HCT116 (cell line): ENCODE results near the gene RAB9A. TPM values are rescaled to one million over a fixed set of nuclear protein-coding genes. Genes with fewer than 3 reads are reported as not detected.

ENCODE experiments used
- ATAC-seq: fragments of 200-7000 bp; cut with Tn5 transposase; 2 replicates; pipeline ENCODE4 v1.9.1; 2020; ENCODE audit warnings: mild to moderate bottlenecking, moderate library complexity
- BruUV-seq: library from RNA; stranded (reverse); fragments of 400-500 nt; replicated peaks from 2 replicates; lab custom pipeline; 2021; lab: Mats Ljungman, UMichigan
- CTCF ChIA-PET: fragments of 300-600 bp; sonication (Branson Sonifier 250); formaldehyde crosslinking; loops from one replicate; lab custom pipeline; 2021; ENCODE audit warnings: antibody characterized with exemption; lab: Charles Lee
- POLR2A ChIA-PET: fragments of 300-600, 350-600 bp; sonication (Branson Sonifier 250); formaldehyde crosslinking; loops from one replicate; lab custom pipeline; 2021; ENCODE audit warnings: antibody characterized with exemption; lab: Charles Lee
- RAD21 ChIA-PET, 2 experiments: fragments of 300-600 bp; sonication (Branson Sonifier 250); formaldehyde crosslinking; loops; one replicate each; lab custom pipeline; 2023; ENCODE audit warnings: low total read pairs in 2 of 2; ENCODE audit not compliant: uncharacterized antibody in 2 of 2, unreplicated experiment in 2 of 2, low non-redundant PET in 1 of 2; lab: Charles Lee
- DNase-seq: peaks from one replicate; pipeline ENCODE4 v3.0.0-alpha.2; 2010; ENCODE audit warnings: low read depth, low spot score
- H2AFZ ChIP-seq: fragments of 200-600 bp; shearing (Covaris generic), sonication (generic); 2 replicates; pipeline ENCODE4 v1.6.1; 2017; ENCODE audit warnings: low read depth, mixed run types, mixed read lengths, antibody characterized with exemption, low read length; ENCODE audit not compliant: poor library complexity, severe bottlenecking
- H3K27ac ChIP-seq: 2 replicates; pipeline ENCODE4 v1.5.1; 2012; ENCODE audit warnings: low read depth, low read length
- H3K27me3 ChIP-seq: fragments of 200-600 bp; sonication (generic); 2 replicates; pipeline ENCODE4 v1.6.1; 2016; ENCODE audit warnings: mixed run types, low read length, mixed read lengths; ENCODE audit not compliant: insufficient read depth
- H3K36me3 ChIP-seq, 2 experiments: fragments of 200-500 bp in 1 of 2; fragments of 200-600 bp in 1 of 2; sonication (Bioruptor generic) in 1 of 2; sonication (generic) in 1 of 2; 2 replicates each; pipeline versions ENCODE4 v1.5.1 to v1.6.1; 2014 to 2016; ENCODE audit warnings: low read length in 2 of 2, inconsistent platforms in 1 of 2, mixed read lengths in 1 of 2, mixed run types in 1 of 2; ENCODE audit not compliant: insufficient read depth in 2 of 2, control insufficient read depth in 1 of 2
- H3K4me1 ChIP-seq, 2 experiments: fragments of 200-600 bp in 1 of 2; sonication (generic) in 1 of 2; 2 replicates each; pipeline versions ENCODE4 v1.5.1 to v1.6.1; 2012 to 2017; ENCODE audit warnings: low read length in 2 of 2, inconsistent platforms in 1 of 2, mild to moderate bottlenecking in 1 of 2, mixed read lengths in 1 of 2, mixed run types in 1 of 2, moderate library complexity in 1 of 2; ENCODE audit not compliant: insufficient read depth in 2 of 2, control insufficient read depth in 1 of 2
- H3K4me2 ChIP-seq: fragments of 200-600 bp; sonication (generic); 2 replicates; pipeline ENCODE4 v1.6.1; 2017; ENCODE audit warnings: mixed run types, low read length, mixed read lengths
- H3K4me3 ChIP-seq, 2 experiments: fragments of 200-600 bp in 1 of 2; sonication (generic) in 1 of 2; replicated peaks in 1 of 2; 2 replicates each; pipeline ENCODE4 v1.5.1; 2011 to 2016; ENCODE audit warnings: low read length in 2 of 2, control low read depth in 1 of 2, low read depth in 1 of 2, mild to moderate bottlenecking in 1 of 2, mixed read lengths in 1 of 2, mixed run types in 1 of 2
- H3K79me2 ChIP-seq: fragments of 200-600 bp; sonication (generic); 2 replicates; pipeline ENCODE4 v1.6.1; 2017; ENCODE audit warnings: mild to moderate bottlenecking, mixed run types, low read length, moderate library complexity, mixed read lengths; ENCODE audit not compliant: insufficient read depth
- H3K9ac ChIP-seq: fragments of 200-600 bp; sonication (generic); 2 replicates; pipeline ENCODE4 v1.6.1; 2016; ENCODE audit warnings: low read length, mixed read lengths
- H3K9me2 ChIP-seq: fragments of 200-600 bp; sonication (generic), shearing (Covaris generic); 2 replicates; pipeline ENCODE4 v1.6.1; 2017; ENCODE audit warnings: mixed run types, mild to moderate bottlenecking, moderate library complexity; ENCODE audit not compliant: insufficient read depth
- H3K9me3 ChIP-seq, 2 experiments: fragments of 200-500 bp in 1 of 2; fragments of 200-600 bp in 1 of 2; sonication (Bioruptor generic) in 1 of 2; sonication (generic) in 1 of 2; 2 replicates each; pipeline ENCODE4 v1.6.1; 2014 to 2017; ENCODE audit warnings: low read length in 2 of 2, mixed read lengths in 2 of 2, inconsistent platforms in 1 of 2, low read depth in 1 of 2, mild to moderate bottlenecking in 1 of 2, mixed run types in 1 of 2, moderate library complexity in 1 of 2; ENCODE audit not compliant: control insufficient read depth in 1 of 2, insufficient read depth in 1 of 2
- H4K20me1 ChIP-seq: fragments of 200-600 bp; sonication (generic), shearing (Covaris generic); 2 replicates; pipeline ENCODE4 v1.6.1; 2017; ENCODE audit warnings: mixed run types, mild to moderate bottlenecking, moderate library complexity; ENCODE audit not compliant: insufficient read depth
- TCF7L2 ChIP-seq: IDR thresholded peaks from 2 replicates; pipeline ENCODE4 v1.7.0; 2011; ENCODE audit warnings: borderline replicate concordance, inconsistent platforms; ENCODE audit not compliant: insufficient read depth, insufficient read length; ENCODE audit errors: extremely low read depth
- YY1 ChIP-seq: IDR thresholded peaks from 2 replicates; pipeline ENCODE4 v1.6.1; 2011; ENCODE audit warnings: low read length, low read depth, moderate library complexity, mild to moderate bottlenecking; ENCODE audit not compliant: insufficient replicate concordance; ENCODE audit errors: extremely low read depth
- intact Hi-C: fragments of 100-400 bp; cut with micrococcal nuclease; formaldehyde crosslinking; loops from 2 replicates; pipeline ENCODE4 v1.10.0; 2022
- total RNA-seq: library from RNA; stranded (reverse); gene quantifications from one replicate; pipeline ENCODE4 v1.2.1, GENCODE V29; 2021; ENCODE audit not compliant: unreplicated experiment
- TF ChIP-seq, protein P1 (sequence below): IDR thresholded peaks from 2 replicates; pipeline ENCODE4 v1.6.1; 2012
- TF ChIP-seq, protein P2 (sequence below): IDR thresholded peaks from 2 replicates; pipeline ENCODE4 v1.6.1; 2012

RAB9A gene
- total RNA-seq, 1 experiment from 2014 or later = 23.9 TPM

DNA sequence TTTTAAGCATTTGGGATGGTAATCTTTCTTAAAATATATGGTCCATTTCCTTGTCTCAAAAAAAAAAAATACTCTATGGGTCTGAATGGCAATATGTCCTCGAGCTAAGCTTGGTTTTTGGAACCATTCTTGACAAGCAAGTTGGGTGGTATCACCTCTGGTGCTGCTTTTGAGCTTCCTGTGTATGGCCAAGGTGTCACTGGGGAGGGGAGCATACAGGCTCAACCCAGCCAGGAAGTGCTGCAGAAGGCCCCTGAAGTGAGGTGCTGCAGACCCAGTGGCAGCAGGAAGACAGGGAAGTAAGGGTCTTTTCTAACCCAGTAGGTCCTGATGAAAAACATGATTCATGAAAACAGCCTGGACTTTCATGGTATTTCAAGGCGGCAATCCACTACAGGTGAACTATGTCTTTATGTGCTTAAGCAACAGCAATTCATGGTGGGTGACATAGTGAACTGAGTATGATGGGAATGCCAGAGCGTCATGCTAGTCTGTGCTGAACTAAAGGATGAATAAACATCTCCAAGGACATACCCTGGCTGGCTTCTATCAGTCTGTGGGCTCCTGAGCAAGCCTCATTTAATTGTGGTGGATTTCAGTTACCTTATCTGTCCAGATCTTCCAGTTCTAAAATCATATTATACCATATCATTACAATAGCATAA is 30.4 kb downstream of the RAB9A start:
- ChIA-PET POLR2A (no interaction called here), CTCF (no interaction called here), RAD21 (interaction anchor here in 1 of 2 experiments (0.7 kb wide), 1 partner anchor 265 kb away, joined by 3 read pairs; no protein-coding TSS in a partner anchor)
- H3K9me3 ChIP-seq = no peaks in the 10 kb centered on the region
- TF ChIP-seq, protein P1, sequence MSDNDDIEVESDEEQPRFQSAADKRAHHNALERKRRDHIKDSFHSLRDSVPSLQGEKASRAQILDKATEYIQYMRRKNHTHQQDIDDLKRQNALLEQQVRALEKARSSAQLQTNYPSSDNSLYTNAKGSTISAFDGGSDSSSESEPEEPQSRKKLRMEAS = no peak
- TF ChIP-seq, protein P2, sequence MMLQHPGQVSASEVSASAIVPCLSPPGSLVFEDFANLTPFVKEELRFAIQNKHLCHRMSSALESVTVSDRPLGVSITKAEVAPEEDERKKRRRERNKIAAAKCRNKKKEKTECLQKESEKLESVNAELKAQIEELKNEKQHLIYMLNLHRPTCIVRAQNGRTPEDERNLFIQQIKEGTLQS = no peak
- no peaks in the 10 kb centered on the region for H4K20me1 ChIP-seq
- H3K4me1 ChIP-seq = no peaks in the 10 kb centered on the region
- no peak for DNase-seq
- no peaks in the 10 kb centered on the region for H3K9me2 ChIP-seq
- no peak overlapping the region for H3K4me3 ChIP-seq
- peaks cover 0 to 3% of the 10 kb centered on the region in 2 experiments; a peak in 3 of 4 replicates for H3K36me3 ChIP-seq
- no peak overlapping the region for H3K9ac ChIP-seq
- H3K27me3 ChIP-seq = no peaks in the 10 kb centered on the region
- H2AFZ ChIP-seq = no peak overlapping the region
- no peak overlapping the region for H3K4me2 ChIP-seq
- peaks cover 28% of the 10 kb centered on the region for H3K79me2 ChIP-seq
- H3K27ac ChIP-seq = no peak overlapping the region
- no peak for ATAC-seq
- intact Hi-C loops = no loop called here
- no TSS peak for BruUV-seq

DNA sequence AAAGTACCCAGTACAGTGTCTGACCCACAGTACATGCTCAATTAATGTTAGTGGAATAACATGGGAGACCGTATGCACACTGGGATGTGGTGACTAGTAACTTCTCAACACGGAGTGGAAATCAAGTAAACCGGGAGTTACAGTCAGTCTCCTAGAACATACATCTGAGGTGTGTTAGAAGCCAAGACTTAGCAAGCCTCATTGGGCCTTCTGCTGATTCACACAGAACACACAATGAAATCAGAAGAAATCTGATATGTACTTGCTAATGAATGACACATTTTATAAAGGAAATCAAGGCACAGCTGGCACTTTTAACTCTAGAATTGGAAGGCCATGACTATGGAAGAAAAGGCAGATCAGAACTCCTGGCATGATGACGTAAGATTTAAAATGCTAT is 32.4 kb downstream of the RAB9A start:
- intact Hi-C loops = no loop called here
- Histone ChIP-seq H3K4me2 (no peak overlapping the region), H3K9me3 (no peaks in the 10 kb centered on the region), H3K9ac (no peak overlapping the region), H3K79me2 (peaks cover 31% of the 10 kb centered on the region), H3K9me2 (no peaks in the 10 kb centered on the region), H3K27ac (no peak overlapping the region), H4K20me1 (no peaks in the 10 kb centered on the region), H3K4me3 (no peak overlapping the region), H3K4me1 (no peaks in the 10 kb centered on the region), H3K27me3 (no peaks in the 10 kb centered on the region), H3K36me3 (peaks cover 0 to 1% of the 10 kb centered on the region in 2 experiments; a peak in 1 of 4 replicates), H2AFZ (no peak overlapping the region)
- CTCF ChIA-PET = no interaction called here
- RAD21 ChIA-PET = no interaction called here
- no peak for ATAC-seq
- POLR2A ChIA-PET = no interaction called here
- BruUV-seq = no TSS peak
- no peak for TF ChIP-seq YY1
- TF ChIP-seq TCF7L2 = no peak
- DNase-seq = no peak
